GM21576 (cell line): ENCODE data around the gene RAB27B.
"Not testable (repeated sequence)": the region's sequence is repeated elsewhere in the genome, so short reads cannot be mapped to it uniquely, and the experiment has no call there.

Experiments used
- ATAC-seq: cut with Tn5 transposase; IDR thresholded peaks from one replicate; pipeline ENCODE4 v1.9.1; 2021; ENCODE audit warnings: mild to moderate bottlenecking, moderate library complexity; ENCODE audit not compliant: unreplicated experiment

Gene RAB27B

GRCh38 chr18:54813977-54814565 lies 14.2 kb upstream of the RAB27B start:
- no peak for ATAC-seq

- no peak for ATAC-seq
These were observed 13.2 kb upstream of the RAB27B start for GRCh38 chr18:54815086-54815485.

GRCh38 chr18:54820785-54821275 lies 7.4 kb upstream of the RAB27B start:
- not testable (repeated sequence) for ATAC-seq

GRCh38 chr18:54822872-54823845 lies 5.1 kb upstream of the RAB27B start:
- no peak for ATAC-seq

GRCh38 chr18:54824761-54825160 lies 3.5 kb upstream of the RAB27B start:
- no peak for ATAC-seq

GRCh38 chr18:54825601-54826344 lies 2.5 kb upstream of the RAB27B start:
- no peak for ATAC-seq

GRCh38 chr18:54828986-54829385 lies 709 bp downstream of the RAB27B start:
- ATAC-seq = no peak

- ATAC-seq = no peak
These were observed 1.6 kb downstream of the RAB27B start for GRCh38 chr18:54829856-54830255.

GRCh38 chr18:54830260-54830659 lies 2.0 kb downstream of the RAB27B start:
- ATAC-seq = no peak

GRCh38 chr18:54830866-54831265 lies 2.6 kb downstream of the RAB27B start:
- no peak for ATAC-seq

- no peak for ATAC-seq
These were observed 7.7 kb downstream of the RAB27B start for GRCh38 chr18:54835944-54836343.

GRCh38 chr18:54843314-54843713 lies 15.0 kb downstream of the RAB27B start:
- no peak for ATAC-seq

- no peak for ATAC-seq
These were observed 17.5 kb downstream of the RAB27B start for GRCh38 chr18:54845787-54846186.

- ATAC-seq = no peak
These were observed 19.8 kb downstream of the RAB27B start for GRCh38 chr18:54848121-54848520.

GRCh38 chr18:54849683-54850082 lies 21.4 kb downstream of the RAB27B start:
- ATAC-seq = no peak

- ATAC-seq = no peak
These were observed 22.3 kb downstream of the RAB27B start for GRCh38 chr18:54850598-54850997.

- no peak for ATAC-seq
These were observed 24.8 kb downstream of the RAB27B start for GRCh38 chr18:54852780-54853675.

GRCh38 chr18:54855050-54855449 lies 26.8 kb downstream of the RAB27B start:
- not testable (repeated sequence) for ATAC-seq

GRCh38 chr18:54856105-54856646 lies 27.9 kb downstream of the RAB27B start:
- no peak for ATAC-seq

- ATAC-seq = no peak
These were observed 29.2 kb downstream of the RAB27B start for GRCh38 chr18:54857499-54857898.
